Effector memory CD8-positive, alpha-beta T cell (primary cell): Measurements from ENCODE around the gene EBF3.

Experiments
- ATAC-seq: fragments of 150-1000 bp; cut with Tn5 transposase; replicated peaks from 2 replicates; pipeline ENCODE4 v1.10.0; 2021; ENCODE audit warnings: mild to moderate bottlenecking, moderate library complexity
- DNase-seq, 3 experiments: peaks; one replicate each; pipeline ENCODE4 v3.0.0; 2021
- H3K27ac Mint-ChIP-seq, 2 donors: one replicate each; pipeline ENCODE4 v1.8.0; 2022; ENCODE audit warnings: mild to moderate bottlenecking in 2 of 2, mixed read lengths in 2 of 2, moderate library complexity in 2 of 2
- H3K27me3 Mint-ChIP-seq, 2 donors: one replicate each; pipeline ENCODE4 v1.8.0; 2022; ENCODE audit warnings: mixed read lengths in 2 of 2
- H3K36me3 Mint-ChIP-seq: one replicate; pipeline ENCODE4 v1.8.0; 2022; ENCODE audit warnings: mild to moderate bottlenecking, moderate library complexity, mixed read lengths; ENCODE audit not compliant: insufficient read depth
- H3K4me1 Mint-ChIP-seq, 2 donors: one replicate each; pipeline ENCODE4 v1.8.0; 2022; ENCODE audit warnings: low read depth in 2 of 2, mixed read lengths in 2 of 2
- H3K4me3 Mint-ChIP-seq, 2 donors: one replicate each; pipeline ENCODE4 v1.8.0; 2022; ENCODE audit warnings: mild to moderate bottlenecking in 2 of 2, mixed read lengths in 2 of 2, moderate library complexity in 2 of 2
- H3K9me3 Mint-ChIP-seq, 2 donors: one replicate each; pipeline ENCODE4 v1.8.0; 2022; ENCODE audit warnings: mixed read lengths in 2 of 2

Gene EBF3

DNA sequence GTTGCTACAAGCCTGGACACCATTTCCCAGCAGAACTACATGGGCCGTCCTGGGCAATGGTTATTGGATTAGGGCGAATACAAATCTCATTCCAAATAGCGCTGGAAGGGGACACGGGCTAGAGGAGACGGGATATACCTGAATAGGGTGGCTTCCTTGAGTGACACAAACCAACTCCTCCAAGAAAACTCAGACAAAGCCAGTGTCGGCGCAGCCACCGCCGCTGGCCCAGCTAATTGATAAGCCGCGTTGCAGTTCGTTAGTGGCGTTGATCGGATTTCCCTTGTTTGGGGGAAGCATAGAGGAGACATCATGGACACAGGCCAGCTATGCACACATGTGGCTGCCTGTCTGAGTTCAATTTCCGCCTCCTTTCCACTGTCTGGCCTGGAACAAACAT is 55.7 kb downstream of the EBF3 start:
- DNase-seq: no peak
- H3K4me3 Mint-ChIP-seq: no peak overlapping the region
- no peaks in the 10 kb centered on the region for H3K36me3 Mint-ChIP-seq
- ATAC-seq: no peak
- H3K27ac Mint-ChIP-seq: no peak overlapping the region
- H3K4me1 Mint-ChIP-seq: no peaks in the 10 kb centered on the region
- H3K9me3 Mint-ChIP-seq: no peaks in the 10 kb centered on the region
- peaks cover 8 to 24% of the 10 kb centered on the region in 2 donors for H3K27me3 Mint-ChIP-seq

GRCh38 chr10:129905553-129905952 is 58.5 kb downstream of the EBF3 start:
- no peak overlapping the region for H3K27ac Mint-ChIP-seq

GRCh38 chr10:129904323-129904722 is 59.8 kb downstream of the EBF3 start:
- Mint-ChIP-seq H3K4me3 (no peak overlapping the region), H3K4me1 (no peaks in the 10 kb centered on the region), H3K27me3 (peaks cover 11 to 17% of the 10 kb centered on the region in 2 donors), H3K36me3 (no peaks in the 10 kb centered on the region), H3K9me3 (no peaks in the 10 kb centered on the region), H3K27ac (no peak overlapping the region)
- ATAC-seq (no peak), DNase-seq (no peak)

More at GRCh38 chr10:129905553-129905952, 58.5 kb downstream of the EBF3 start:
- ATAC-seq: no peak
- no peaks in the 10 kb centered on the region for H3K36me3 Mint-ChIP-seq
- H3K27me3 Mint-ChIP-seq: peaks cover 8 to 15% of the 10 kb centered on the region in 2 donors
- no peaks in the 10 kb centered on the region for H3K4me1 Mint-ChIP-seq
- H3K9me3 Mint-ChIP-seq: no peaks in the 10 kb centered on the region
- no peak overlapping the region for H3K4me3 Mint-ChIP-seq
- DNase-seq: no peak

DNA sequence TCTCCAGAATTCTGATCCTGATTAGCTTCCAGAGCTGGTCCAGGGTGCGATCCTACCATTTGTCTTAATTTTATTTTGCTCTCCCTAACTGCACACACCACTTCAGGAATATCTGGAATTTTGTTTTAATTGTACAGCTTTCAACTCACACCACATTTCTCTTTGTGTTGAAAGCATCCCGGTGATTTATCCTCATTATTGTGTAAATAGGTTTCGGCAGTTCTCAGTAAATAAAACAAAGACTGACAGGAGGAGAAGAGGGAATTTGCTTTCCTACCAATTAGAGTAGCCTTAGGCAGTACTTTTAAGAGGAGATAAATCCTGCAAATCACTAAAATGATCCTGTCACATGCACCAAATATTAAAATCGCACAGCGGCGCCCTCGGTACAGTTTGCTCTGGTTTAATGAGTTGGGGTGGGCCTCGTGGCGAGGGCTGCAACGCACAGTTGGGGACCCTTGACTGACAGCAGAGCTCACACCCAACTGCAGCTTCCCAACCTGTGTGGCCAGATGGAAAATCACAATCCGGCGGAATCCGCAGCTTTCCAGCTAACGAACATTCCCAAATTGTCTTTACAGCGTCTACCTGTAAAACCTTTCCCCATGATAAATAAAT is 62.6 kb downstream of the EBF3 start:
- Mint-ChIP-seq H3K27me3 (peaks cover 29% of the 10 kb centered on the region in 2 donors), H3K9me3 (no peaks in the 10 kb centered on the region), H3K4me3 (no peak overlapping the region), H3K27ac (no peak overlapping the region), H3K36me3 (no peaks in the 10 kb centered on the region), H3K4me1 (no peaks in the 10 kb centered on the region)
- DNase-seq (no peak), ATAC-seq (no peak)

GRCh38 chr10:129900825-129901224 is 63.2 kb downstream of the EBF3 start:
- ATAC-seq: no peak
- Mint-ChIP-seq H3K9me3 (no peaks in the 10 kb centered on the region), H3K27me3 (peaks cover 22 to 31% of the 10 kb centered on the region in 2 donors), H3K36me3 (no peaks in the 10 kb centered on the region), H3K4me3 (no peak overlapping the region), H3K27ac (no peak overlapping the region), H3K4me1 (no peaks in the 10 kb centered on the region)
- DNase-seq: no peak

DNA sequence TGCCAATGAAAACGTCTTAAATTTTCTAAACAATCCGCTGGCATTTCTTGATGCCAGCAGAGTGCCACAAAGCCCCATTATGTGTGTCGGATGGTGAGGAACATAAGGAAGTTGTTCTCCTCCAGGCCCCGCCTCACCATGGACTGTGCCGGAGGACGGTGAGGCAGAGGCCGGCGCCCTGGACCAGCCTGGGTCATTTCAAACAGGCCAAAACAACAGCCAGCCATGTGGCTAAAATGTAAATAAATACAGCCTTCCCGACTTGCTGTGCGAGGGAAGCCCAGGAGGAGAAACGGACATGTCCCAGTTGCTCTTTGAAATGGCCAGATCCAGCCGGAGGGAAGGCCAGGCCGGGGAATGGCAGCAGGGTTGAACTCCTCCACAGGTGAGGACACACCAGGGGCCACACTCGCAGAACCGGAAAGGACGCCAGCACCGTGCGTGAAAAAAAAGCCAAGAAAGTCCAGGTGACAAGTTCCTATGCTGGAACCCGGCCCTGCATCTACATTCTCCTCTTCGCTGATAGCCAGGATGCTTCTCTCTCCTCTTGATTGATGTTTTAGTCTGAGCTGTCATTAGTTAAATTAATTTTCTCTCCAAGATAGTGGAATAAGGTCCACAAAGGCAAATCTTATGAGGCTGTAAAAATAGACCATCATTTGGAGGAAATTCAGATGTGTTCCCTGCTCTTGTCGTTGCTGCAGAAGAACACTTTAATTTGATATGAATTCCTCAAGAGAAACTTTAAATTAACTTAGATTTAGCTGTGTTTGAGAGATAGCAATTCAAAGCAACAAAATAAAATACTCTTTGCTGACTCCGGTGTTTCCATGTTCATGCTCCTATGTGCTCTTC is 64.6 kb downstream of the EBF3 start:
- Mint-ChIP-seq H3K4me3 (no peak overlapping the region), H3K27me3 (peaks cover 21 to 45% of the 10 kb centered on the region in 2 donors), H3K4me1 (no peaks in the 10 kb centered on the region), H3K9me3 (no peaks in the 10 kb centered on the region), H3K36me3 (no peaks in the 10 kb centered on the region), H3K27ac (no peak overlapping the region)
- DNase-seq: no peak
- ATAC-seq: no peak

GRCh38 chr10:129898706-129899268 is 65.3 kb downstream of the EBF3 start:
- Mint-ChIP-seq H3K4me1 (no peaks in the 10 kb centered on the region), H3K4me3 (no peak overlapping the region), H3K27me3 (peaks cover 21 to 46% of the 10 kb centered on the region in 2 donors), H3K27ac (no peak overlapping the region), H3K36me3 (no peaks in the 10 kb centered on the region), H3K9me3 (no peaks in the 10 kb centered on the region)
- DNase-seq (no peak), ATAC-seq (no peak)

- Mint-ChIP-seq H3K27ac (no peak overlapping the region), H3K36me3 (no peaks in the 10 kb centered on the region)
Observed at GRCh38 chr10:129897871-129898626, 66.0 kb downstream of the EBF3 start.

GRCh38 chr10:129896860-129897200 is 67.2 kb downstream of the EBF3 start:
- ATAC-seq: no peak
- Mint-ChIP-seq H3K4me1 (no peaks in the 10 kb centered on the region), H3K9me3 (no peaks in the 10 kb centered on the region), H3K4me3 (no peak overlapping the region), H3K27ac (no peak overlapping the region), H3K27me3 (peaks cover 21 to 46% of the 10 kb centered on the region in 2 donors), H3K36me3 (no peaks in the 10 kb centered on the region)
- DNase-seq: no peak

More at GRCh38 chr10:129897871-129898626, 66.0 kb downstream of the EBF3 start:
- DNase-seq (no peak), ATAC-seq (no peak)
- no peak overlapping the region for H3K4me3 Mint-ChIP-seq
- peaks cover 21 to 46% of the 10 kb centered on the region in 2 donors for H3K27me3 Mint-ChIP-seq
- H3K4me1 Mint-ChIP-seq: no peaks in the 10 kb centered on the region
- no peaks in the 10 kb centered on the region for H3K9me3 Mint-ChIP-seq

GRCh38 chr10:129896136-129896859 is 67.8 kb downstream of the EBF3 start:
- no peak for ATAC-seq
- no peaks in the 10 kb centered on the region for H3K9me3 Mint-ChIP-seq

GRCh38 chr10:129895811-129896135 is 68.3 kb downstream of the EBF3 start:
- H3K27ac Mint-ChIP-seq: no peak overlapping the region
- DNase-seq (no peak), ATAC-seq (no peak)
- no peaks in the 10 kb centered on the region for H3K4me1 Mint-ChIP-seq
- peaks cover 21 to 46% of the 10 kb centered on the region in 2 donors for H3K27me3 Mint-ChIP-seq
- no peak overlapping the region for H3K4me3 Mint-ChIP-seq
- no peaks in the 10 kb centered on the region for H3K36me3 Mint-ChIP-seq
- no peaks in the 10 kb centered on the region for H3K9me3 Mint-ChIP-seq

More at GRCh38 chr10:129896136-129896859, 67.8 kb downstream of the EBF3 start:
- Mint-ChIP-seq H3K4me3 (no peak overlapping the region), H3K4me1 (no peaks in the 10 kb centered on the region), H3K27ac (no peak overlapping the region), H3K36me3 (no peaks in the 10 kb centered on the region), H3K27me3 (peaks cover 21 to 46% of the 10 kb centered on the region in 2 donors)
- no peak for DNase-seq

- no peak for ATAC-seq
- Mint-ChIP-seq H3K27ac (no peak overlapping the region), H3K4me3 (no peak overlapping the region), H3K36me3 (no peaks in the 10 kb centered on the region), H3K4me1 (no peaks in the 10 kb centered on the region), H3K27me3 (peaks cover 16 to 46% of the 10 kb centered on the region in 2 donors), H3K9me3 (no peaks in the 10 kb centered on the region)
- DNase-seq: no peak
Observed at GRCh38 chr10:129894698-129895097, 69.4 kb downstream of the EBF3 start.
